IMR-90 (cell line): ENCODE results near the gene ALOX12B. TPM values are rescaled to one million over a fixed set of nuclear protein-coding genes. Genes with fewer than 3 reads are reported as not detected.

ENCODE experiments used
- ATAC-seq: fragments of 200-7000 bp; cut with Tn5 transposase; 2 replicates; pipeline ENCODE4 v1.9.1; 2020; ENCODE audit warnings: low read depth, mild to moderate bottlenecking, moderate library complexity
- BruUV-seq: library from RNA; stranded (reverse); fragments of 400-500 nt; replicated peaks from 2 replicates; lab custom pipeline; 2021; lab: Mats Ljungman, UMichigan
- CTCF ChIA-PET: fragments of 300-600 bp; formaldehyde crosslinking; extraction: SDS; loops from one replicate; lab custom pipeline; 2021; ENCODE audit warnings: antibody characterized with exemption; lab: Yijun Ruan, JAX
- POLR2A ChIA-PET: fragments of 300-600 bp; sonication (Branson Sonifier 250); formaldehyde crosslinking; loops from one replicate; lab custom pipeline; 2022; ENCODE audit warnings: antibody characterized with exemption; ENCODE audit not compliant: unreplicated experiment; lab: Charles Lee
- DNase-seq: peaks from one replicate; pipeline ENCODE4 v3.0.0; 2013
- H2AFZ ChIP-seq: replicated peaks from 2 replicates; pipeline ENCODE3; 2013; ENCODE audit warnings: low read length, mild to moderate bottlenecking; ENCODE audit not compliant: poor library complexity
- H2AK5ac ChIP-seq: 2 replicates; pipeline ENCODE4 v1.6.1; 2013; ENCODE audit warnings: low read depth, low read length, inconsistent platforms
- H2AK9ac ChIP-seq: replicated peaks from 2 replicates; pipeline ENCODE3; 2013; ENCODE audit warnings: mild to moderate bottlenecking, low read depth, low read length, moderate library complexity; ENCODE audit not compliant: poor library complexity
- H2BK120ac ChIP-seq: 2 replicates; pipeline ENCODE4 v1.6.1; 2013; ENCODE audit warnings: low read depth, low read length, inconsistent platforms
- H2BK15ac ChIP-seq: 3 replicates; pipeline ENCODE4 v1.6.1; 2013; ENCODE audit warnings: low read depth, low read length, inconsistent platforms
- H2BK20ac ChIP-seq: 2 replicates; pipeline ENCODE4 v1.6.1; 2013; ENCODE audit warnings: low read depth, mild to moderate bottlenecking, inconsistent platforms, low read length, moderate library complexity
- H2BK5ac ChIP-seq: 2 replicates; pipeline ENCODE4 v1.6.1; 2013; ENCODE audit warnings: mild to moderate bottlenecking, low read depth, low read length, inconsistent platforms; ENCODE audit not compliant: poor library complexity, severe bottlenecking
- H3K14ac ChIP-seq: replicated peaks from 2 replicates; pipeline ENCODE4 v1.6.1; 2013; ENCODE audit warnings: low read depth, low read length, inconsistent platforms
- H3K18ac ChIP-seq: 2 replicates; pipeline ENCODE4 v1.6.1; 2013; ENCODE audit warnings: low read depth, low read length, control low read depth
- H3K23ac ChIP-seq: 2 replicates; pipeline ENCODE4 v1.6.1; 2013; ENCODE audit warnings: low read depth, low read length, inconsistent platforms
- H3K27ac ChIP-seq: 2 replicates; pipeline ENCODE4 v1.5.1; 2013; ENCODE audit warnings: mild to moderate bottlenecking, control low read depth, low read length; ENCODE audit not compliant: insufficient read depth
- H3K27me3 ChIP-seq: 2 replicates; pipeline ENCODE4 v1.6.1; 2013; ENCODE audit warnings: low read length; ENCODE audit not compliant: control insufficient read depth, insufficient read depth
- H3K36me3 ChIP-seq: 2 replicates; pipeline ENCODE4 v1.6.1; 2013; ENCODE audit warnings: low read length, mixed read lengths; ENCODE audit not compliant: control insufficient read depth, insufficient read depth
- H3K4ac ChIP-seq: 2 replicates; pipeline ENCODE4 v1.6.1; 2013; ENCODE audit warnings: low read depth, low read length, inconsistent platforms
- H3K4me1 ChIP-seq: 2 replicates; pipeline ENCODE4 v1.6.1; 2013; ENCODE audit warnings: low read length, mixed read lengths; ENCODE audit not compliant: control insufficient read depth, insufficient read depth
- H3K4me2 ChIP-seq: 2 replicates; pipeline ENCODE4 v1.6.1; 2013; ENCODE audit warnings: low read depth, mild to moderate bottlenecking, control low read depth, low read length, moderate library complexity
- H3K4me3 ChIP-seq: 2 replicates; pipeline ENCODE4 v1.5.1; 2013; ENCODE audit warnings: low read depth, mild to moderate bottlenecking, control low read depth, low read length, moderate library complexity; ENCODE audit not compliant: insufficient read depth
- H3K56ac ChIP-seq: 2 replicates; pipeline ENCODE4 v1.6.1; 2013; ENCODE audit warnings: low read length, inconsistent platforms; ENCODE audit not compliant: insufficient read depth; ENCODE audit errors: extremely low read depth
- H3K79me1 ChIP-seq, 2 experiments: 2 replicates each; pipeline ENCODE4 v1.6.1; 2013; ENCODE audit warnings: low read length in 2 of 2, inconsistent platforms in 1 of 2, low read depth in 1 of 2
- H3K9ac ChIP-seq: 2 replicates; pipeline ENCODE4 v1.6.1; 2013; ENCODE audit warnings: low read depth, low read length, control low read depth
- H3K9me1 ChIP-seq: 2 replicates; pipeline ENCODE4 v1.6.1; 2013; ENCODE audit warnings: low read length, inconsistent platforms; ENCODE audit not compliant: insufficient read depth
- H3K9me3 ChIP-seq: 2 replicates; pipeline ENCODE4 v1.6.1; 2013; ENCODE audit warnings: low read length; ENCODE audit not compliant: control insufficient read depth, insufficient read depth
- H4K20me1 ChIP-seq: 2 replicates; pipeline ENCODE4 v1.6.1; 2013; ENCODE audit warnings: low read length, inconsistent platforms; ENCODE audit not compliant: insufficient read depth
- H4K5ac ChIP-seq: 2 replicates; pipeline ENCODE4 v1.6.1; 2013; ENCODE audit warnings: mild to moderate bottlenecking, low read depth, low read length, control low read depth
- H4K8ac ChIP-seq, 2 experiments: 2 replicates each; pipeline ENCODE4 v1.6.1; 2013; ENCODE audit warnings: low read depth in 2 of 2, low read length in 2 of 2, control low read depth in 1 of 2, inconsistent platforms in 1 of 2
- H4K91ac ChIP-seq: 2 replicates; pipeline ENCODE4 v1.6.1; 2013; ENCODE audit warnings: low read depth, low read length, inconsistent platforms; ENCODE audit not compliant: insufficient read depth
- MAZ ChIP-seq: IDR thresholded peaks from 2 replicates; pipeline ENCODE4 v1.6.1; 2012; ENCODE audit warnings: low read depth, mild to moderate bottlenecking, low read length, improper control_type of control experiment, moderate library complexity, borderline replicate concordance
- WGBS, 2 experiments: methylation state at CpG; one replicate each; pipeline versions ENCODE4 v1.1.5 to v1.1.7; 2013; ENCODE audit warnings: missing lambda C conversion rate in 2 of 2; ENCODE audit not compliant: insufficient read length in 1 of 2; ENCODE audit errors: extremely low coverage in 2 of 2; 5-methylcytosine and 5-hydroxymethylcytosine counted together
- dilution Hi-C: fragments of 300-500 bp; cut with HindIII; formaldehyde crosslinking; loops from one replicate; pipeline ENCODE4 v1.14.3; 2018; ENCODE audit warnings: low sequenced_read_pairs; ENCODE audit not compliant: unreplicated experiment
- in situ Hi-C: fragments of 300-500 bp; cut with MboI; formaldehyde crosslinking; loops from 3 replicates; pipeline ENCODE4 v1.14.3; 2019; ENCODE audit warnings: low sequenced_read_pairs, inconsistent platforms, mixed read lengths
- intact Hi-C: fragments of 100-400 bp; cut with micrococcal nuclease; formaldehyde crosslinking; loops from 2 replicates; pipeline ENCODE4 v1.10.0; 2022
- polyA plus RNA-seq, 3 experiments: library from polyadenylated mRNA; depleted of rRNA; stranded (reverse); fragments of >200 nt; gene quantifications; 2 replicates each; pipeline ENCODE4 v1.2.3, GENCODE V29; 2012; ENCODE audit warnings: low replicate concordance in 1 of 3
- total RNA-seq: library from RNA; depleted of rRNA; stranded (reverse); fragments of >200 nt; gene quantifications from 2 replicates; pipeline ENCODE4 v1.2.3, GENCODE V29; 2012
- TF ChIP-seq, protein P1 (sequence below): fragments of 150-350 bp; IDR thresholded peaks from 2 replicates; pipeline ENCODE4 v1.6.1; 2016; ENCODE audit warnings: low read depth, mild to moderate bottlenecking, low read length, moderate library complexity, borderline replicate concordance

ALOX12B gene
- total and polyA plus RNA-seq, 2 of the 4 experiments (the other 2 are of a cell fraction), result not detected

DNA sequence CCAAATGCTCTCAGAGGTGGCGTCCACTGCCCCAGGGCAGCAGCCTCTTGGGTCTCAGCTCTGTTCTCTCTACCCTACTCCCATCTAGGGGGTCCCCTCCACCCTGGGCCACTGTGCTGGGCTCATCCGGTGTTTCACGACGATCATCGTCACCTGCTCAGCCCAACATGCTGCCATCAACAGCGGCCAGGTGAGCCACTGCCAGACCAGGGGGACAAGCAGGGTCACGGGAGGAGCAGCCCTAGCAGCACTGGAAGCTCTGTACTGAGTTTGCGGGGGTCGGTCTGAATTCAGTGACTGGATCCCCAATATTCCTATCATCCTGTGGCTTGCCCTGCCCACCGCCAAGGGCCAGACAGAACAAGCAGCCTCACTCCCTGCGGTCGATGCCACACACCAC is 16.0 kb downstream of the ALOX12B start:
- Histone ChIP-seq H3K23ac (no peak overlapping the region), H4K91ac (no peak overlapping the region), H3K4me1 (no peaks in the 10 kb centered on the region), H3K56ac (no peak overlapping the region), H3K4me2 (no peak overlapping the region), H2AFZ (peak overlapping the region; percentile 35), H3K79me1 (no peaks in the 10 kb centered on the region), H4K8ac (no peak overlapping the region), H2AK5ac (no peak overlapping the region), H2BK5ac (no peak overlapping the region), H3K27ac (no peak overlapping the region), H3K4ac (no peak overlapping the region), H3K36me3 (no peaks in the 10 kb centered on the region), H2BK15ac (no peak overlapping the region), H2BK20ac (no peak overlapping the region), H4K20me1 (no peaks in the 10 kb centered on the region), H3K27me3 (peaks cover 87% of the 10 kb centered on the region), H3K14ac (no peak overlapping the region), H3K9me3 (no peaks in the 10 kb centered on the region), H3K18ac (no peak overlapping the region), H2BK120ac (no peak overlapping the region), H3K4me3 (no peak overlapping the region), H3K9ac (no peak overlapping the region), H3K9me1 (no peaks in the 10 kb centered on the region), H2AK9ac (no peak overlapping the region), H4K5ac (no peak overlapping the region)
- intact Hi-C loops (no loop called here), in situ Hi-C loops (loop anchor here (5.0 kb wide), 1 partner anchor 46 kb away; the partner anchor contains the start of gene ALOXE3), dilution Hi-C loops (no loop called here)
- CTCF ChIA-PET, result interaction anchor here (1.2 kb wide), 1 partner anchor 48 kb away, joined by 4 read pairs; no protein-coding TSS in a partner anchor
- TF ChIP-seq MAZ, result no peak
- TF ChIP-seq, protein P1, sequence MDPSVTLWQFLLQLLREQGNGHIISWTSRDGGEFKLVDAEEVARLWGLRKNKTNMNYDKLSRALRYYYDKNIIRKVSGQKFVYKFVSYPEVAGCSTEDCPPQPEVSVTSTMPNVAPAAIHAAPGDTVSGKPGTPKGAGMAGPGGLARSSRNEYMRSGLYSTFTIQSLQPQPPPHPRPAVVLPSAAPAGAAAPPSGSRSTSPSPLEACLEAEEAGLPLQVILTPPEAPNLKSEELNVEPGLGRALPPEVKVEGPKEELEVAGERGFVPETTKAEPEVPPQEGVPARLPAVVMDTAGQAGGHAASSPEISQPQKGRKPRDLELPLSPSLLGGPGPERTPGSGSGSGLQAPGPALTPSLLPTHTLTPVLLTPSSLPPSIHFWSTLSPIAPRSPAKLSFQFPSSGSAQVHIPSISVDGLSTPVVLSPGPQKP, result no peak
- POLR2A ChIA-PET, result no interaction called here
- 68% methylated on average over 6 of the region's 12 CpGs; no CpG with 5 or more reads in 1 of the 2 experiments for WGBS, 2 experiments
- BruUV-seq, result no TSS peak
- ATAC-seq, result no peak
- DNase-seq, result no peak
